Measurements from ENCODE around the gene MTARC2.

GRCh38 chr1:220797044-220797443, 48.9 kb downstream of the MTARC2 start:
- TF ChIP-seq EP300 (IDR thresholded peaks at IDR 0.05) (no peak), POLR2A (IDR thresholded peaks at IDR 0.05) (no peak)
- TF ChIP-seq, protein P1, sequence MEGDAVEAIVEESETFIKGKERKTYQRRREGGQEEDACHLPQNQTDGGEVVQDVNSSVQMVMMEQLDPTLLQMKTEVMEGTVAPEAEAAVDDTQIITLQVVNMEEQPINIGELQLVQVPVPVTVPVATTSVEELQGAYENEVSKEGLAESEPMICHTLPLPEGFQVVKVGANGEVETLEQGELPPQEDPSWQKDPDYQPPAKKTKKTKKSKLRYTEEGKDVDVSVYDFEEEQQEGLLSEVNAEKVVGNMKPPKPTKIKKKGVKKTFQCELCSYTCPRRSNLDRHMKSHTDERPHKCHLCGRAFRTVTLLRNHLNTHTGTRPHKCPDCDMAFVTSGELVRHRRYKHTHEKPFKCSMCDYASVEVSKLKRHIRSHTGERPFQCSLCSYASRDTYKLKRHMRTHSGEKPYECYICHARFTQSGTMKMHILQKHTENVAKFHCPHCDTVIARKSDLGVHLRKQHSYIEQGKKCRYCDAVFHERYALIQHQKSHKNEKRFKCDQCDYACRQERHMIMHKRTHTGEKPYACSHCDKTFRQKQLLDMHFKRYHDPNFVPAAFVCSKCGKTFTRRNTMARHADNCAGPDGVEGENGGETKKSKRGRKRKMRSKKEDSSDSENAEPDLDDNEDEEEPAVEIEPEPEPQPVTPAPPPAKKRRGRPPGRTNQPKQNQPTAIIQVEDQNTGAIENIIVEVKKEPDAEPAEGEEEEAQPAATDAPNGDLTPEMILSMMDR (IDR thresholded peaks at IDR 0.05): no peak
